ENCODE data around the gene PDIA5.

GRCh38 chr3:123064506-123064905 lies 2.3 kb upstream of the PDIA5 start:
- no peak for TF ChIP-seq CTCF (optimal IDR thresholded peaks at IDR 0.05 in 1 of 3, IDR thresholded peaks at IDR 0.05 in 1 of 3, conservative IDR thresholded peaks at IDR 0.05 in 1 of 3; ENCODE audit: extremely low read depth in 1 of 3, insufficient read depth in 2 of 3, low read length in 3 of 3)
- no peak for TF ChIP-seq EZH2 (IDR thresholded peaks at IDR 0.05; ENCODE audit: low read length)

All from keratinocyte (primary cell).